Chondrocyte (in vitro differentiated cells): ENCODE results near the gene ZNF236. TPM values are rescaled to one million over a fixed set of nuclear protein-coding genes. Genes with fewer than 3 reads are reported as not detected.

ENCODE experiments used
- DNase-seq: peaks from one replicate; pipeline ENCODE4 v3.0.0; 2021; ENCODE audit warnings: mixed read lengths, low spot score
- H3K27ac Mint-ChIP-seq: one replicate; pipeline ENCODE4 v1.8.0; 2021; ENCODE audit warnings: mild to moderate bottlenecking, moderate library complexity, mixed read lengths; ENCODE audit not compliant: unreplicated experiment
- H3K27me3 Mint-ChIP-seq: 2 replicates; pipeline ENCODE4 v1.8.0; 2021; ENCODE audit warnings: low read depth, mixed read lengths
- H3K36me3 Mint-ChIP-seq: 2 replicates; pipeline ENCODE4 v1.8.0; 2021; ENCODE audit warnings: low read depth, mixed read lengths
- H3K4me1 Mint-ChIP-seq: 2 replicates; pipeline ENCODE4 v1.8.0; 2021; ENCODE audit warnings: low read depth, mild to moderate bottlenecking, mixed read lengths
- H3K4me3 Mint-ChIP-seq: one replicate; pipeline ENCODE4 v1.8.0; 2021; ENCODE audit warnings: mild to moderate bottlenecking, moderate library complexity, mixed read lengths; ENCODE audit not compliant: unreplicated experiment
- H3K9me3 Mint-ChIP-seq: 2 replicates; pipeline ENCODE4 v1.8.0; 2021; ENCODE audit warnings: low read depth, mixed read lengths
- CTCF ChIP-seq: fragments of 200-600 bp; sonication (generic); IDR thresholded peaks from 2 replicates; pipeline ENCODE4 v1.5.0; 2021; ENCODE audit warnings: antibody characterized with exemption, mild to moderate bottlenecking, moderate library complexity
- total RNA-seq: library from RNA; stranded (reverse); gene quantifications from 3 replicates; pipeline ENCODE4 v1.2.1, GENCODE V29; 2021

Gene ZNF236
- total RNA-seq, 1 donor from 2014 or later, result 14.3 TPM

- peaks cover 11% of the 10 kb centered on the region for H3K4me1 Mint-ChIP-seq
- no peak overlapping the region for H3K27ac Mint-ChIP-seq
- no peak overlapping the region for H3K4me3 Mint-ChIP-seq
- H3K27me3 Mint-ChIP-seq, result peaks cover 1% of the 10 kb centered on the region
- H3K36me3 Mint-ChIP-seq, result peaks cover 3% of the 10 kb centered on the region
- TF ChIP-seq CTCF, result no peak
- no peak for DNase-seq
- no peaks in the 10 kb centered on the region for H3K9me3 Mint-ChIP-seq
These were observed 185.6 kb downstream of the ZNF236 start for GRCh38 chr18:77008006-77008405.

GRCh38 chr18:77008576-77009315 is 186.4 kb downstream of the ZNF236 start:
- Mint-ChIP-seq H3K9me3 (no peaks in the 10 kb centered on the region), H3K27me3 (peaks cover 1% of the 10 kb centered on the region), H3K4me3 (no peak overlapping the region), H3K4me1 (peaks cover 11% of the 10 kb centered on the region), H3K27ac (no peak overlapping the region), H3K36me3 (peaks cover 3% of the 10 kb centered on the region)
- DNase-seq, result no peak
- TF ChIP-seq CTCF, result no peak

DNA sequence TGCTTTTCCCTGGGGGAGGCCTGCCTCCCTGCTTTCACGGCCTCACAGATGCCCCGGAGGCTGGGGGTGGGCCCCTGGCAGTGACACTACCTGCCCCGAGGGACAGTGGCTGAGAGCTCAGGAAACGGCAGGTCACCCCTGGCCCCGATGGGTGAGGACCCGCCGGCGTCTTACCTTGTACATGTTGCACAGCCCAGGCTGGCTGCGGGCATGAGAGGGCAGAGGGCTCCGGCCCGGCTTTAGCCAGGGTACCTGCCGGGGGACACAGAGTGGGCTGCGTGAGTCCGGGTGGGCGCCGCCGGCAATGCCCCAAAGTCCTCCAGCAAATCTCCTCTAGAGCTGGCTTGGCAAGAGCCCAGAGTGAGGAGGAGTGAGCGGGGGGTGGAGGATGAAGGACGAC is 187.3 kb downstream of the ZNF236 start:
- Mint-ChIP-seq H3K4me3 (no peak overlapping the region), H3K36me3 (peaks cover 3% of the 10 kb centered on the region), H3K27me3 (peaks cover 1% of the 10 kb centered on the region), H3K27ac (no peak overlapping the region), H3K4me1 (peaks cover 11% of the 10 kb centered on the region), H3K9me3 (no peaks in the 10 kb centered on the region)
- TF ChIP-seq CTCF, result no peak
- no peak for DNase-seq

GRCh38 chr18:77012120-77012519 is 189.8 kb downstream of the ZNF236 start:
- H3K27me3 Mint-ChIP-seq, result peaks cover 1% of the 10 kb centered on the region
- no peak for DNase-seq
- H3K4me1 Mint-ChIP-seq, result peaks cover 5% of the 10 kb centered on the region
- H3K9me3 Mint-ChIP-seq, result no peaks in the 10 kb centered on the region
- H3K36me3 Mint-ChIP-seq, result peaks cover 12% of the 10 kb centered on the region
- TF ChIP-seq CTCF, result no peak
- H3K27ac Mint-ChIP-seq, result no peak overlapping the region
- no peak overlapping the region for H3K4me3 Mint-ChIP-seq

DNA sequence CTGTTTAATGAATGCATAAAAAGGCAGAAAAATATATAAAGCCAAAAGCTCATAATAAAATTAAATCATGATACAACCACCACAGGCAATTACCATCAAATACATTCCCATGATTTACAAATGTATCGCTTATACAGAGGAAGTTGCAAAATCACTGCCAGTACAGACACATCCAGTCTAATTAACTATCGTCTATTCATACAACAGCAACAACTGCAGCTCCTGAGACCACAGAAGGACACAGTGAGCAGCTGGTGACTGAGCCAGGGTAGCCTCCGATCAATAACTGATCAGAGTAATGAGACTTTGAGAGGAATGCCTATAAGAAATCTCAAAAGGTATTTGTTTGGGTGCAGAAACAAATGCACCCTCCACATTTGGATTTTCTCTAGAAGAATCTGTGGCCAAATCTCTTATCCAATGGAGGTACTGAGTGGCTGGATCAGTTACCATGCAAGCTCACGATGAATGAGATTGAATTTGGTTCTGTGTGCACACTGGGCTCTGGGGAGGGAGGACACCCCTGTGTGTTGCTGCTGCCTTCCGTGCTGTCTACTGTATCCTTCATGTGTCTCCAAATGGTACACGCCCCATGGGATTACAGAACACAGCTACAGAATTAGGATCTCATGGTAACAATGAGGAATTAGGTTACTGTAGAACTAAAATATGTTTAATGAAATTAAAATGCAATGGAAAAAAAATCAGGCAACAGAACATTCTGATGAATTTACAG is 190.6 kb downstream of the ZNF236 start:
- no peak for DNase-seq
- no peak overlapping the region for H3K27ac Mint-ChIP-seq
- peaks cover 1% of the 10 kb centered on the region for H3K27me3 Mint-ChIP-seq
- no peak for TF ChIP-seq CTCF
- no peaks in the 10 kb centered on the region for H3K4me1 Mint-ChIP-seq
- H3K4me3 Mint-ChIP-seq, result no peak overlapping the region
- H3K9me3 Mint-ChIP-seq, result no peaks in the 10 kb centered on the region
- peaks cover 13% of the 10 kb centered on the region for H3K36me3 Mint-ChIP-seq
